ENCODE data around the gene IRS1.
"Not testable (repeated sequence)": the region's sequence is repeated elsewhere in the genome, so short reads cannot be mapped to it uniquely, and the experiment has no call there.

The IRS1 gene, protein sequence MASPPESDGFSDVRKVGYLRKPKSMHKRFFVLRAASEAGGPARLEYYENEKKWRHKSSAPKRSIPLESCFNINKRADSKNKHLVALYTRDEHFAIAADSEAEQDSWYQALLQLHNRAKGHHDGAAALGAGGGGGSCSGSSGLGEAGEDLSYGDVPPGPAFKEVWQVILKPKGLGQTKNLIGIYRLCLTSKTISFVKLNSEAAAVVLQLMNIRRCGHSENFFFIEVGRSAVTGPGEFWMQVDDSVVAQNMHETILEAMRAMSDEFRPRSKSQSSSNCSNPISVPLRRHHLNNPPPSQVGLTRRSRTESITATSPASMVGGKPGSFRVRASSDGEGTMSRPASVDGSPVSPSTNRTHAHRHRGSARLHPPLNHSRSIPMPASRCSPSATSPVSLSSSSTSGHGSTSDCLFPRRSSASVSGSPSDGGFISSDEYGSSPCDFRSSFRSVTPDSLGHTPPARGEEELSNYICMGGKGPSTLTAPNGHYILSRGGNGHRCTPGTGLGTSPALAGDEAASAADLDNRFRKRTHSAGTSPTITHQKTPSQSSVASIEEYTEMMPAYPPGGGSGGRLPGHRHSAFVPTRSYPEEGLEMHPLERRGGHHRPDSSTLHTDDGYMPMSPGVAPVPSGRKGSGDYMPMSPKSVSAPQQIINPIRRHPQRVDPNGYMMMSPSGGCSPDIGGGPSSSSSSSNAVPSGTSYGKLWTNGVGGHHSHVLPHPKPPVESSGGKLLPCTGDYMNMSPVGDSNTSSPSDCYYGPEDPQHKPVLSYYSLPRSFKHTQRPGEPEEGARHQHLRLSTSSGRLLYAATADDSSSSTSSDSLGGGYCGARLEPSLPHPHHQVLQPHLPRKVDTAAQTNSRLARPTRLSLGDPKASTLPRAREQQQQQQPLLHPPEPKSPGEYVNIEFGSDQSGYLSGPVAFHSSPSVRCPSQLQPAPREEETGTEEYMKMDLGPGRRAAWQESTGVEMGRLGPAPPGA (N-terminal part only)
- total RNA-seq: 6.4 to 16.4 (median 11.8) reads per million in 4 experiments

GRCh38 chr2:226799211-226799975 is at the start of gene IRS1:
Gene IRS1 (minus strand): TSS chr2:226799820. CDS start chr2:226798738, 1,082 bp downstream.
- DNase-seq: peak; percentile 54

DNA sequence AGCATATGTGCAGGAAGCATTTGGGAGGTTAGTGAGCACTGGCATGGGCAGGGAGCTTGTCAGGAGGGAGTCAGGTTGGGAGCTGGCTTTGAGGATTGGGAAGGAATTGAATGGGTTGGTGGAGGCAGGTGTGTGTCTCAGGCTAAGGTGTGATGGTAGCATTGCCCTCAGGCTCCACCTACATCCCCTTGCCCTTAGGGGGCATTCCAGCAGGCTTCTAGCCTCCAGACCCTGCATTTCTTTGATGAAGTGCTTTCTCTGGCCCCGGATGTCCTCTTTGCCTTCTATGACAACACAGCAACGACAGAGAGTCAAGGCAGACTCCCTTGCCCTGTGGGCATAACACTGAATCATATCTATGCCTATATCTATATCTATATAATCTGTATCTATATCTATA is 49.7 kb upstream of the IRS1 start:
- DNase-seq: no peak

GRCh38 chr2:226847511-226847910 is 47.9 kb upstream of the IRS1 start:
- DNase-seq: no peak

DNA sequence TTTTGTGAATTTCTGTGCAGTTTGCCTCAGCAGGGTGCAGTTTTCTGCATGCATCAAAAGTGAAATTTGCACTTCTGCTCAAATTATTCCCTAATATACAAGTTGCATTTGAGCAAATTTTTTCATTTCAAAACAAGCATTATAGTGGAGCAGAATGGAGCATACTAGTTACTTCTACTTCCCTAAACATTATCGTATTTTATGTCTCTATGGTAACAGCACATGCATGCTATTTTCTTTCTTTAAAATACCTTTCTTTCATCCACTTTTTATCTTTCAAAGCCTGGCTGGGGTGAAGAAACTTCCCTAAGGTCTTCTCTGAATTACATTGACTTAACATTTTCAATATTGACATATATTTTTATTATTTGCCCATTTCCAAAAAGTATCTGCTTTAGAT is 47.5 kb upstream of the IRS1 start:
- DNase-seq: no peak

GRCh38 chr2:226845386-226846116 is 45.9 kb upstream of the IRS1 start:
- no peak for DNase-seq

DNA sequence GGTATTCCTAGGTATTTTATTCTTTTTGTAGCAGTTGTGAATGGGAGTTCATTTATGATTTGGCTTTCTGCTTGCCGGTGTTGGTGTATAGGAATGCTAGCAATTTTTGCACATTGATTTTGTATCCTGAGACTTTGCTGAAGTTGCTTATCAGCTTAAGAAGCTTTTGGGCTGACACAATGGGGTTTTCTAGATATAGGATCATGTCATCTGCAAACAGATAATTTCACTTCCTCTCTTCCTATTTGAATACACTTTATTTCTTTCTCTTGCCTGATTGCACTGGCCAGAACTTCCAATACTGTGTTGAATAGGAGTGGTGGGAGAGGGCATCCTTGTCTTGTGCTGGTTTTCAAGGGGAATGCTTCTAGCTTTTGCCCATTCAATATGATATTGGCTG is 43.4 kb upstream of the IRS1 start:
- not testable (repeated sequence) for DNase-seq

DNA sequence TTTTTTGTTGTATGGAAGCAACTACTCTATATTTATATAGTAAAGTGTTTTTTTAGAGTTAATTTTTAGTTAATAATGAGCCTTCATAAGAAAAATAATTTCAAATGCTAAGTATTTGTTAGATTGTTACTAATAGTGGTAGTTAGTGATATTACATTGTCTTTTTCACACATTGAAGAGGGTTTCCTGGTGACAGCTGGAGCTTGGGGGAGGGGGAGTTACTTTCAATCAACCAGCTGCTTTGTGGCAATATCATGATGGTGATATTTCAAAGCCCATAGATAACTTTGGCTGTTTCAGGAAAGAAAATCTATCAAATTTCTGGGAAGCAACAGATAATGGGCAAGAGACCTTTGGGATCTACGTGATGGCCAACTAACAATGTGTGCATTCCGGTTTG is 40.3 kb upstream of the IRS1 start:
- no peak for DNase-seq

- DNase-seq: no peak
Measured at GRCh38 chr2:226839161-226839560, 39.5 kb upstream of the IRS1 start.

- DNase-seq: no peak
Measured at GRCh38 chr2:226838722-226839121, 39.1 kb upstream of the IRS1 start.

DNA sequence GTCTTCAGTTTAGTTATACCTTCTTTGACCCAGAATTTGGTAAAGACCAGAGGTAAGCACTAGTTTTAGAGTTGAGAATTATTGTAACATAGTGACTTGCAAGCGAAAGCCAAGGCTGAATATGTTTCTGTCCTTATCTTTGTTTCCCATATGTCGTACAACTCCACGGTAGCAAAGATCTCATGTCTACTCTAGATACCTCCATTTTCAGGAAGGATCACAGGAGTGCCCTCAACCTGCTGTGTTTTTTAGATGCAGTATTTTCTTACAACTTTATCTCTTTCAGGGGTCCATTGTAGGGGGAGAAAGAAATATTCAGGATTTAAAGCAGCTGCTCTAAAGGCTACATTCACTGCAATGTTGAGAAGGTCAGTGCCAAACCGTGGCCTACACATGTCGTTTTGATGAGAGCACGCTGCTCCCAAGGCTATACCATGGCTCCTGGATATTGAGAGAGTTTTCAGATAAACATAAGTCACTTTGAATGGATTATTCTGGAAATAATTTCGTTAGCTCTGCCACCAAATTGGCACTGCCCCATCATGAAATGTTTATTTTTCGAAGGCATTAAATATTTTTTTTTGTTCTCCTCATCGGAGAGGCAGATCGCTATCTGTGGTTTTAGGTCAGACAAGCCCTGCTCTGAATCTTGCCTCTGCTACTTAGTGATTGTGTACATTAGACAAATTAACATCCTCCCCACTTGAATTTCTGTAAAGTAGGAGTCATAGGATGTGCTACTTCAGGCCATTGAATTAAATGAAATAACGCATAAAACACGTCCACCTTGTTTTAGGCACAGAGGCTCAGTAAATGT is 38.4 kb upstream of the IRS1 start:
- DNase-seq: no peak

DNA sequence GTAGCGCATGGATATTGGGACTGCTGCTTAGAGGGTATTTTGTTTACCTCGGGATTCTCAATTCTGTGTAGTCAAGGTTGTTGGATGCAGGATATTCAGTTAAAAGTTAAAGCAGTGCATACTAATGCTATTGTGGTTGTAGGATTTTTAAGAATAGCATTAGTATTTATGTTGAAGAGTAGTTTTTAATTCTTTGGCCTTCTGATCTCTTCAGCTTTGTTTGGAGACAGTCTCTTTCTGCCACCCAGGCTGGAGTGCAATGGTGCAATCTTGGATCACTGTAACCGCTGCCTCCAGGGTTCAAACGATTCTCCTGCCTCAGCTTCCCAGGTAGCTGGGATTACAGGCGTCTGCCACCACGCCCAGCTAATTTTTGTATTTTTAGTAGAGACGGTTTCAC is 37.7 kb upstream of the IRS1 start:
- DNase-seq: no peak

DNA sequence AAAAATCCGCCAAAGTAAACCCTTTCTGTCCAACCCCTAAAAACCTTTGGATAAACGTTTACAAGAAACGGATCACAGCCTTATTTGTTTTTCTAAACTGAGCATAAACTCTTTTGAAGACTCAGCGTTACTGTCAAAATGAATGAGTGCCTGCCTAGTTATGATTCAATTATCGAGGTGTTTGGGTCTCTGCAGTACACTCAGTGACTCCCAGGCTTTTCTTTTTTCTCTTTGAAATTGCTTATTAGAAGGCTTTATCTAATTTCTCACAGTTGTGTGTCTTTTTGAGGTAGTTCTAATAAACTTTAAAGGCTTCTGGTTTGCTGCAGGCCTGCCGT is 36.9 kb upstream of the IRS1 start:
- DNase-seq: no peak

- peak; percentile 90 for DNase-seq
Measured at GRCh38 chr2:226835796-226836547, 36.4 kb upstream of the IRS1 start, which contains the start of gene RHBDD1. Gene RHBDD1 (plus strand): TSS chr2:226836054. CDS start chr2:226864694, 28,640 bp downstream.

- peak; percentile 46 for DNase-seq
Measured at GRCh38 chr2:226835420-226835795, 35.8 kb upstream of the IRS1 start.

DNA sequence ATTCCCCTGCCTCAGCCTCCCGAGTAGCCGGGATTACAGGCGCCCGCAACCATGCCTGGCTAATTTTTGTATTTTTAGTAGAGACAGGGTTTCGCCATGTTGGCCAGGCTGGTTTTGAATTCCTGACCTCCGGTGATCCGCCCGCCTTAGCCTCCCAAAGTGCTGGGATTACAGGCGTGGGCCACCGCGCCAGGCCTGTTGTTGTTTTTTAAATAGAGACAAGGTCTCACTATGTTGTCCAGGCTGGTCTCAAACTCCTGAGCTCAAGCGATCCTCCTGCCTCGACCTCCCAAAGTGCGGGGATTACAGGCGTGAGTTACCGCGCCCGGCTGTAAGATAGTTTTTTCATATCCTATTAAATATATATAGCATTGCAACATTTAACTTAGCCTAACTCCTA is 35.3 kb upstream of the IRS1 start:
- DNase-seq: not testable (repeated sequence)

DNA sequence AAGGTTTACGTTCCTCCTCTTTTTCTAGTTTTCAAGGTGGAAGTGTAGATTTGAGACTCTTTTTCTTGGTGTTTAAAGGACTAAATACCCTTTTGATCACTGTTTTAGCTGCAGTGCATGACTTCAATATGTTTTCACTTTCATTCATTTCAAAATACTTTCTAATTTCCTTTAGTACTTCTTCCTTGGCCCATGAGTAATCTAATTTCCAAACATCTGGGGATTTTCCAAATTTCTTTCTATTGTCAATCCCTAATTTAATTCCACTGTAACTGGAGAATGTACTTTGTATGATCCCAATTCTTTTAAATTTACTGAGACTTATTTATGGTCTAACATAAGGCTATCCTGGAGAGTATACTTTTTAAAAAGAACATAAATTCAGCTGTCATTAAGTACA is 32.4 kb upstream of the IRS1 start:
- no peak for DNase-seq

GRCh38 chr2:226831266-226831665 is 31.6 kb upstream of the IRS1 start:
- DNase-seq: no peak

- no peak for DNase-seq
Measured at GRCh38 chr2:226829721-226830631, 30.4 kb upstream of the IRS1 start.

GRCh38 chr2:226828191-226828590 is 28.6 kb upstream of the IRS1 start:
- no peak for DNase-seq

Measured in effector CD8-positive, alpha-beta T cell (primary cell).